Endothelial cell of umbilical vein (primary cell): ENCODE data around the gene ISLR. TPM values are rescaled to one million over a fixed set of nuclear protein-coding genes. Genes with fewer than 3 reads are reported as not detected.

Source experiments
- BruUV-seq: library from RNA; stranded (reverse); fragments of 400-500 nt; replicated peaks from 2 replicates; lab custom pipeline; 2021; lab: Mats Ljungman, UMichigan
- CTCF ChIA-PET: fragments of 300-600, 350-600 bp; sonication (Branson Sonifier 250); formaldehyde crosslinking; loops from one replicate; lab custom pipeline; 2021; ENCODE audit warnings: antibody characterized with exemption, inconsistent platforms; lab: Charles Lee
- POLR2A ChIA-PET: fragments of 300-600, 350-600 bp; sonication (Branson Sonifier 250); formaldehyde crosslinking; loops from one replicate; lab custom pipeline; 2021; ENCODE audit warnings: antibody characterized with exemption, inconsistent platforms; lab: Charles Lee
- DNase-seq: peaks from one replicate; pipeline ENCODE4 v3.0.0-alpha.2; 2011; ENCODE audit warnings: low read depth, low spot score
- FAIRE-seq: peaks from 2 replicates; lab custom pipeline; 2011; peaks lifted over from hg19 to GRCh38; lab: Jason Lieb, UNC
- H2AFZ ChIP-seq: 2 replicates; pipeline ENCODE4 v1.6.0; 2012; ENCODE audit warnings: low read depth, low read length, control low read depth, inconsistent platforms
- H3K27ac ChIP-seq: 2 replicates; pipeline ENCODE4 v1.5.1; 2011; ENCODE audit warnings: low read depth, mild to moderate bottlenecking, control low read depth, low read length, moderate library complexity; ENCODE audit not compliant: insufficient read depth
- H3K27me3 ChIP-seq, 2 experiments: 2 replicates each; pipeline versions ENCODE4 v1.6.0 to v1.6.1; 2011; ENCODE audit warnings: low read length in 2 of 2, mixed read lengths in 1 of 2; ENCODE audit not compliant: control insufficient read depth in 2 of 2, insufficient read depth in 2 of 2
- H3K36me3 ChIP-seq, 2 experiments: 2 replicates in 1 of 2; 3 replicates in 1 of 2; pipeline ENCODE4 v1.5.1; 2011; ENCODE audit warnings: low read length in 2 of 2, mild to moderate bottlenecking in 1 of 2, moderate library complexity in 1 of 2; ENCODE audit not compliant: control insufficient read depth in 2 of 2, insufficient read depth in 2 of 2; ENCODE audit errors: extremely low read depth in 1 of 2
- H3K4me1 ChIP-seq: 3 replicates; pipeline ENCODE4 v1.5.1; 2011; ENCODE audit warnings: mild to moderate bottlenecking, low read length; ENCODE audit not compliant: control insufficient read depth, insufficient read depth; ENCODE audit errors: extremely low read depth
- H3K4me2 ChIP-seq: 2 replicates; pipeline ENCODE4 v1.6.1; 2011; ENCODE audit warnings: low read length, control low read depth, mixed read lengths; ENCODE audit not compliant: insufficient read depth
- H3K4me3 ChIP-seq, 3 experiments: fragments of 200-600 bp in 1 of 3; sonication (generic), shearing (Covaris generic) in 1 of 3; replicated peaks in 1 of 3; 2 replicates each; pipeline ENCODE4 v1.5.1; 2011 to 2016; ENCODE audit warnings: control low read depth in 3 of 3, low read length in 3 of 3, mild to moderate bottlenecking in 2 of 3, inconsistent platforms in 1 of 3, low read depth in 1 of 3, moderate library complexity in 1 of 3; ENCODE audit not compliant: insufficient read depth in 1 of 3
- H3K79me2 ChIP-seq: 2 replicates; pipeline ENCODE4 v1.6.0; 2012; ENCODE audit warnings: low read length, inconsistent platforms; ENCODE audit not compliant: control insufficient read depth, insufficient read depth
- H3K9ac ChIP-seq: replicated peaks from 2 replicates; pipeline ENCODE3; 2011; ENCODE audit warnings: low read length, control low read depth; ENCODE audit not compliant: insufficient read depth; ENCODE audit errors: extremely low read depth
- H3K9me1 ChIP-seq: replicated peaks from 3 replicates; pipeline ENCODE4 v1.6.0; 2011; ENCODE audit warnings: mild to moderate bottlenecking, low read length; ENCODE audit not compliant: control insufficient read depth, insufficient read depth; ENCODE audit errors: extremely low read depth
- H3K9me3 ChIP-seq: replicated peaks from 2 replicates; pipeline ENCODE4 v1.5.1; 2012; ENCODE audit warnings: low read length, inconsistent platforms; ENCODE audit not compliant: control insufficient read depth, insufficient read depth
- H4K20me1 ChIP-seq: replicated peaks from 2 replicates; pipeline ENCODE3; 2011; ENCODE audit warnings: mild to moderate bottlenecking, low read length; ENCODE audit not compliant: control insufficient read depth, insufficient read depth; ENCODE audit errors: extremely low read depth
- CTCF ChIP-seq, 2 donors: IDR thresholded peaks; 1 replicate in 1 of 2; 2 replicates in 1 of 2; pipeline ENCODE4 v1.5.1; 2011; ENCODE audit warnings: low read length in 2 of 2, mild to moderate bottlenecking in 2 of 2, moderate library complexity in 2 of 2, control low read depth in 1 of 2, inconsistent platforms in 1 of 2, low read depth in 1 of 2; ENCODE audit not compliant: insufficient read depth in 1 of 2; ENCODE audit errors: extremely low read depth in 1 of 2
- EZH2 ChIP-seq: IDR thresholded peaks from 2 replicates; pipeline ENCODE4 v1.6.1; 2012; ENCODE audit warnings: borderline replicate concordance, low read depth, mild to moderate bottlenecking, moderate library complexity, low read length, inconsistent platforms; ENCODE audit not compliant: severe bottlenecking
- FOS ChIP-seq: IDR thresholded peaks from 2 replicates; pipeline ENCODE4 v1.6.1; 2011; ENCODE audit warnings: mild to moderate bottlenecking, low read length, moderate library complexity, borderline replicate concordance; ENCODE audit not compliant: insufficient read depth
- GATA2 ChIP-seq: IDR thresholded peaks from 2 replicates; pipeline ENCODE4 v1.7.0; 2011; ENCODE audit warnings: low read depth, mild to moderate bottlenecking, moderate library complexity, mixed read lengths, low read length; ENCODE audit not compliant: insufficient read length, insufficient read depth
- JUN ChIP-seq: IDR thresholded peaks from 2 replicates; pipeline ENCODE4 v1.6.1; 2011; ENCODE audit warnings: borderline replicate concordance, low read depth; ENCODE audit not compliant: insufficient read length, insufficient read depth
- MAX ChIP-seq: IDR thresholded peaks from 2 replicates; pipeline ENCODE4 v1.6.1; 2011; ENCODE audit not compliant: insufficient read depth, insufficient read length
- MYC ChIP-seq: IDR thresholded peaks from one replicate; pipeline ENCODE4 v1.6.1; 2011; ENCODE audit warnings: mild to moderate bottlenecking, low read depth, low read length
- POLR2A ChIP-seq: IDR thresholded peaks from 2 replicates; pipeline ENCODE4 v1.6.1; 2012; ENCODE audit warnings: low read depth, mild to moderate bottlenecking, control low read depth, low read length
- POLR2AphosphoS5 ChIP-seq: IDR thresholded peaks from 2 replicates; pipeline ENCODE4 v1.6.1; 2012; ENCODE audit warnings: low read depth, mild to moderate bottlenecking, control low read depth, low read length, moderate library complexity; ENCODE audit not compliant: insufficient read depth
- dilution Hi-C: fragments of 300-500 bp; cut with MboI; formaldehyde crosslinking; loops from one replicate; pipeline ENCODE4 v1.15.0; 2019; ENCODE audit warnings: low sequenced_read_pairs; ENCODE audit not compliant: extremely low pct_ligation_motif_present
- intact Hi-C: fragments of 100-400 bp; cut with micrococcal nuclease; formaldehyde crosslinking; loops from one replicate; pipeline ENCODE4 v1.10.0; 2022
- polyA plus RNA-seq, 4 experiments: library from polyadenylated mRNA; depleted of rRNA in 3 of 4; stranded (reverse) in 3 of 4; unstranded in 1 of 4; fragments of >200 nt; gene quantifications; 2 replicates each; pipeline versions ENCODE4 v1.2.1 to v1.2.3, GENCODE V29; 2011 to 2012; ENCODE audit warnings: missing spikeins in 1 of 4
- total RNA-seq: library from RNA; stranded (reverse); gene quantifications from 2 replicates; pipeline ENCODE4 v1.2.3, GENCODE V29; 2021

ISLR gene
- total and polyA plus RNA-seq, 2 donors (not counting 3 experiments of a cell fraction or from before 2014, with no cell fraction given), result not detected

GRCh38 chr15:74200412-74200815 lies 26.9 kb downstream of the ISLR start:
- Histone ChIP-seq H3K9me3 (no peaks in the 10 kb centered on the region), H3K27me3 (peaks cover 0 to 3% of the 10 kb centered on the region in 2 experiments), H4K20me1 (no peaks in the 10 kb centered on the region), H3K4me2 (no peak overlapping the region), H3K4me3 (no peak overlapping the region), H3K4me1 (peaks cover 3% of the 10 kb centered on the region), H3K9me1 (no peaks in the 10 kb centered on the region), H3K9ac (no peak overlapping the region), H2AFZ (no peak overlapping the region), H3K79me2 (no peaks in the 10 kb centered on the region), H3K27ac (no peak overlapping the region), H3K36me3 (no peaks in the 10 kb centered on the region)
- intact Hi-C loops, result no loop called here
- CTCF ChIA-PET, result interaction anchor here (1.0 to 1.5 kb wide), 4 partner anchors 28 to 121 kb away, joined by 3 to 4 read pairs (median 4); no protein-coding TSS in a partner anchor
- TF ChIP-seq POLR2AphosphoS5, result no peak
- no peak for TF ChIP-seq MAX
- no peak for TF ChIP-seq JUN
- no peak for TF ChIP-seq EZH2
- TF ChIP-seq POLR2A, result no peak
- TF ChIP-seq CTCF (IDR thresholded peaks at IDR 0.05; ENCODE audit: extremely low read depth in 1 of 2, insufficient read depth in 1 of 2, low read depth in 1 of 2, low read length in 2 of 2), result no peak
- TF ChIP-seq GATA2, result no peak
- no peak for TF ChIP-seq FOS
- no peak for TF ChIP-seq MYC
- POLR2A ChIA-PET, result no interaction called here
- FAIRE-seq, result no peak
- dilution Hi-C loops, result no loop called here
- no TSS peak for BruUV-seq
- DNase-seq, result peak; percentile 17
